ENCODE results near the gene NDUFB8. TPM values are rescaled to one million over a fixed set of nuclear protein-coding genes. Genes with fewer than 3 reads are reported as not detected.

NDUFB8 gene
- total and polyA plus RNA-seq, 9 donors, result 99.4 to 262 (median 150) TPM

DNA sequence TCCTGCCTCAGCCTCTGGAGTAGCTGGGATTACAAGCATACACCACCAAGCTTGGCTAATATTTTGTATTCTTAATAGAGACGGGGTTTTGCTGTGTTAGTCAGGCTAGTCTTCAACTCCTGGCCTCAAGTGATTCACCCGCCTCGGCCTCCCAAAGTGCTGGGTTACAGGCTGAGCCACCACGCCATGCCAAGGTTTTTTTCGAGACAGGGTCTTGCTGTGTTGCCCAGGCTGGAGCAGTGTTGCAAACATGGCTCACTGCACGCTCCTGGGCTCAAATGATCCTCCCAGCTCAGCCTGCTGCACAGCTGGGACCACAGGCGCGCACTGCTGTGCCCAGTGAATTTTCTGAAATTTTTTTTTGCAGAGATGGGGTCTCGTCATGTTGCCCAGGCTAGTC lies 6.7 kb downstream of the NDUFB8 start:
- no peaks in the 10 kb centered on the region for H3K27me3 ChIP-seq
- no peaks in the 10 kb centered on the region for H3K9me3 ChIP-seq
- intact Hi-C loops (cut with DNase I), result loop anchor here in 1 of 4 donors (10.0 kb wide), 1 partner anchor 218 kb away; no protein-coding TSS in a partner anchor
- H3K27ac ChIP-seq, result no peak overlapping the region
- H3K36me3 ChIP-seq, result no peaks in the 10 kb centered on the region
- TF ChIP-seq POLR2A (IDR thresholded peaks at IDR 0.05) (no peak), EP300 (IDR thresholded peaks at IDR 0.05) (no peak)
- TF ChIP-seq, protein P1, sequence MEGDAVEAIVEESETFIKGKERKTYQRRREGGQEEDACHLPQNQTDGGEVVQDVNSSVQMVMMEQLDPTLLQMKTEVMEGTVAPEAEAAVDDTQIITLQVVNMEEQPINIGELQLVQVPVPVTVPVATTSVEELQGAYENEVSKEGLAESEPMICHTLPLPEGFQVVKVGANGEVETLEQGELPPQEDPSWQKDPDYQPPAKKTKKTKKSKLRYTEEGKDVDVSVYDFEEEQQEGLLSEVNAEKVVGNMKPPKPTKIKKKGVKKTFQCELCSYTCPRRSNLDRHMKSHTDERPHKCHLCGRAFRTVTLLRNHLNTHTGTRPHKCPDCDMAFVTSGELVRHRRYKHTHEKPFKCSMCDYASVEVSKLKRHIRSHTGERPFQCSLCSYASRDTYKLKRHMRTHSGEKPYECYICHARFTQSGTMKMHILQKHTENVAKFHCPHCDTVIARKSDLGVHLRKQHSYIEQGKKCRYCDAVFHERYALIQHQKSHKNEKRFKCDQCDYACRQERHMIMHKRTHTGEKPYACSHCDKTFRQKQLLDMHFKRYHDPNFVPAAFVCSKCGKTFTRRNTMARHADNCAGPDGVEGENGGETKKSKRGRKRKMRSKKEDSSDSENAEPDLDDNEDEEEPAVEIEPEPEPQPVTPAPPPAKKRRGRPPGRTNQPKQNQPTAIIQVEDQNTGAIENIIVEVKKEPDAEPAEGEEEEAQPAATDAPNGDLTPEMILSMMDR (IDR thresholded peaks at IDR 0.05), result no peak
- DNase-seq, result no peak
- peaks cover 8% of the 10 kb centered on the region for H3K4me1 ChIP-seq (ENCODE audit: insufficient read depth)
- WGBS, 3 donors, result 85 to 88% (median 87%) methylated on average over 9 of the region's 9 CpGs
- no peak overlapping the region for H3K4me3 ChIP-seq

GRCh38 chr10:100522107-100522801 lies 7.4 kb downstream of the NDUFB8 start:
- intact Hi-C loops (cut with DNase I), result loop anchor here in 1 of 4 donors (10.0 kb wide), 1 partner anchor 217 kb away; no protein-coding TSS in a partner anchor
- peaks cover 8% of the 10 kb centered on the region for H3K4me1 ChIP-seq (ENCODE audit: insufficient read depth)
- no peaks in the 10 kb centered on the region for H3K36me3 ChIP-seq
- no peak overlapping the region for H3K27ac ChIP-seq
- H3K27me3 ChIP-seq, result no peaks in the 10 kb centered on the region
- no peaks in the 10 kb centered on the region for H3K9me3 ChIP-seq
- TF ChIP-seq POLR2A (IDR thresholded peaks at IDR 0.05), result no peak
- TF ChIP-seq EP300 (IDR thresholded peaks at IDR 0.05), result no peak
- TF ChIP-seq, protein P1 (IDR thresholded peaks at IDR 0.05), result no peak
- 59 to 66% (median 60%) methylated on average over 5 of the region's 5 CpGs for WGBS, 3 donors
- H3K4me3 ChIP-seq, result no peak overlapping the region
- no peak for DNase-seq

DNA sequence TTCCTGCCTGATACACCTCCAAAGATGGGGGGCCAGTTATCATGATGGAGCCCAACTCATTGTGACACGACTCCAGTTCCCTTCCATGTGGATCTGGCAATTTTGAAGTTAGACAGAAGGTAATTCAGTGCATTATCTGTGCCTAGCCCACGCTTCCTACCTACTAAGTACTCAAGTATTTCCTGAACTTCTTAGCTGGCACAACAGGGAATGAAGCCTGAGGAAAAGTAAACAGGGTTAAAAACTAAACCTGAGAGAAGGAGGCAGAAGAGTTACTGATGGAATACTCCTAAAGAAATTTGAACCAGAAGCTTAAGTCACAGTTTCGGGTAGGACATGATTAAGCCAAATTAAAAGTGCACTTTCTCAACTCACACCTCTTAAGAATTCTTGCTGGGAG lies 8.9 kb downstream of the NDUFB8 start:
- H3K27ac ChIP-seq, result no peak overlapping the region
- intact Hi-C loops (cut with DNase I), result loop anchor here in 1 of 4 donors (10.0 kb wide), 1 partner anchor 216 kb away; no protein-coding TSS in a partner anchor
- peaks cover 8% of the 10 kb centered on the region for H3K4me1 ChIP-seq (ENCODE audit: insufficient read depth)
- WGBS, 3 donors, result 71 to 83% (median 81%) methylated on average over 3 of the region's 3 CpGs
- TF ChIP-seq POLR2A (IDR thresholded peaks at IDR 0.05), result no peak
- TF ChIP-seq, protein P1 (IDR thresholded peaks at IDR 0.05), result no peak
- no peak for TF ChIP-seq EP300 (IDR thresholded peaks at IDR 0.05)
- DNase-seq, result no peak
- H3K4me3 ChIP-seq, result no peak overlapping the region
- no peaks in the 10 kb centered on the region for H3K27me3 ChIP-seq
- H3K9me3 ChIP-seq, result no peaks in the 10 kb centered on the region
- H3K36me3 ChIP-seq, result no peaks in the 10 kb centered on the region

DNA sequence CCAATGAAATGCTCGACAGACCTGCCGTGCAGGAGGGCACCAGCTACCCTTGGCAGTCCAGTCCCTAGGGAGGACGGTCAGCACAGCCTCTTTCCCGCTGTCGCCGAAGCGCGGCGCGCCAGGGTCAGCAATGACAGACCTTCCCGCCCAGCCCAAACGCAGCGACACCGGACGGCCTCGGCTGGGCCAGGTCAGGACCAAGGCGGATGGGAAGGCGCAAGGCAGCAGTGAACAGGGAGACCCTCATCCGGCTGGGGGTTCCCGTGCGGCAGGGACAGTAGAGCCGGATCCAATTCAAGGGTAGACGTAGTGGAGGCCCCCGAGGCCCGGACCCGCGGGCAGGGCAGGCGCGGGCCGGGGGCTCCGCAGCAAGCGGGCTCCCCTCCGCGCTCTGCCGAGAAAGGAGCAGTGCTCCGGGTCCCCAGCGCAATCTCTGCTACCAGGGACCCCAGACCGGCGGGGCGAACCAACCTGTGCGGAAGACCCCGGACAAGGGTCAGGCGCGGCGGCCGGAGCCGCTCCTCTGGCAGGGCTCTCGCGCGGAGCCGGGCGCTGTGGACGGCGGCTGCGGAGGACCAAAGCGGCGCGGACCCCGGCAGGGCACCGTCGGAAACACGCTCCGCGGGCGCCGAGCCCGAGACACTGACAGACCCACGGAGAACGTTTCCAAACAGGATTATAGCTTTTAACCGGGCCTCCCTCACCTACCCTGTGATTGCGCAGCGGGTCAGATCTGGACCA lies 10.2 kb downstream of the NDUFB8 start, which contains the start of gene SEC31B:
Gene SEC31B, minus strand, starts transcription at position 551 of the 741 bp plus-strand sequence. CDS start 2,909 bp downstream, outside the sequence.
- no peaks in the 10 kb centered on the region for H3K36me3 ChIP-seq
- no peak within 1 kb of the TSS for H3K27ac ChIP-seq
- intact Hi-C loops (cut with DNase I), result loop anchor here in 2 of 4 donors (10.0 kb wide), 2 partner anchors 185 to 215 kb away; partner anchors contain the start of gene PKD2L1 (in 1 of the 2)
- H3K9me3 ChIP-seq, result no peaks in the 10 kb centered on the region
- H3K4me1 ChIP-seq (ENCODE audit: insufficient read depth), result peaks cover 8% of the 10 kb centered on the region
- DNase-seq, result peak; percentile 18 to 61 (median 29)
- TF ChIP-seq, protein P1 (IDR thresholded peaks at IDR 0.05), result no peak
- no peak for TF ChIP-seq POLR2A (IDR thresholded peaks at IDR 0.05)
- TF ChIP-seq EP300 (IDR thresholded peaks at IDR 0.05), result no peak
- H3K4me3 ChIP-seq, result peak within 1 kb of the TSS; percentile 34
- WGBS, 3 donors, result 1 to 5% (median 3%) methylated on average over 53 to 72 of the region's 72 CpGs
- H3K27me3 ChIP-seq, result no peaks in the 10 kb centered on the region
